Ishikawa (cell line): Measurements from ENCODE around the gene SPIRE2.

Experiments used
- CEBPB ChIP-seq: IDR thresholded peaks from 2 replicates; pipeline ENCODE4 v1.6.1; 2012
- CREB1 ChIP-seq: IDR thresholded peaks from 2 replicates; pipeline ENCODE4 v1.6.1; 2012; ENCODE audit warnings: low read depth
- EGR1 ChIP-seq: IDR thresholded peaks from 2 replicates; pipeline ENCODE4 v1.6.1; 2012
- EP300 ChIP-seq: IDR thresholded peaks from 2 replicates; pipeline ENCODE4 v1.6.1; 2012; ENCODE audit warnings: borderline replicate concordance
- FOXM1 ChIP-seq: IDR thresholded peaks from 2 replicates; pipeline ENCODE4 v1.6.1; 2012; ENCODE audit warnings: low read depth, borderline replicate concordance
- MAX ChIP-seq: IDR thresholded peaks from 2 replicates; pipeline ENCODE4 v1.6.1; 2012
- NFIC ChIP-seq: IDR thresholded peaks from 2 replicates; pipeline ENCODE4 v1.6.1; 2012
- RAD21 ChIP-seq: IDR thresholded peaks from 2 replicates; pipeline ENCODE4 v1.6.1; 2012; ENCODE audit warnings: low read depth
- REST ChIP-seq: IDR thresholded peaks from 2 replicates; pipeline ENCODE4 v1.6.1; 2012; ENCODE audit warnings: low read depth, mild to moderate bottlenecking
- TAF1 ChIP-seq: IDR thresholded peaks from 2 replicates; pipeline ENCODE4 v1.6.1; 2012; ENCODE audit warnings: low read depth, mild to moderate bottlenecking
- TCF12 ChIP-seq: IDR thresholded peaks from 2 replicates; pipeline ENCODE4 v1.6.1; 2012; ENCODE audit warnings: low read depth
- TEAD4 ChIP-seq: IDR thresholded peaks from 2 replicates; pipeline ENCODE4 v1.6.1; 2012
- USF1 ChIP-seq: IDR thresholded peaks from 2 replicates; pipeline ENCODE4 v1.6.1; 2012
- YY1 ChIP-seq: IDR thresholded peaks from 2 replicates; pipeline ENCODE4 v1.6.1; 2012; ENCODE audit warnings: low read depth
- ZBTB7A ChIP-seq: IDR thresholded peaks from 2 replicates; pipeline ENCODE4 v1.6.1; 2012; ENCODE audit warnings: low read depth

Gene SPIRE2

GRCh38 chr16:89831810-89832328 is 3.6 kb downstream of the SPIRE2 start:
- no peak for TF ChIP-seq USF1
- no peak for TF ChIP-seq MAX
- no peak for TF ChIP-seq EGR1
- TF ChIP-seq CREB1 = no peak
- TF ChIP-seq TAF1 = no peak
- TF ChIP-seq FOXM1 = no peak
- TF ChIP-seq CEBPB = no peak
- TF ChIP-seq TCF12 = no peak
- TF ChIP-seq NFIC = no peak
- no peak for TF ChIP-seq ZBTB7A
- no peak for TF ChIP-seq YY1

DNA sequence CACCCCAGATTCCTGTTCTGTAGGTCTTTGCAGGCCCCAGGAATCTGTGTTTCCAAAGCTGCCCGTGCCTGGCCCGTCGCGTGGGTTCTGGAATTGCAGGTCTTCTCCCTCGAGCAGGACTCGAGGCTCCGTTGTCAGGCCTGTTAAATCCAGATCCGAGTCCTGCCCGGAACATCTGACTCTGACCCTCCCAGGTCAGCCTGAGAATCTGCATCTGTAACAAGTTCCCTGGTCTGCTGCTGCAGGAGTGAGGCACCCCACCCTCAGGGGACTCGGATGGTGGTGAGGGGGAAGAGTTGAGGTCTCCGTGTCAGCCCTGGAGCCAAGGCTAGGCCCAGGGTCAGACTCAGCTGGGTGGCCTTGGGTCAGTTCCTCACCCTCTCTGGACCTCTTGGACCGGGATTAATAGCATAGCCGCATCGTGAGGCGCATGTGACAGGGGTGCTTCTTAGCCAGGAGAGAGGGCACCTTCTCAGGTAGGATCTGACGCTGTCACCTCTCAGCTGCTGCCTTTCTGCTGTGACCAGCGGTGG is 8.8 kb downstream of the SPIRE2 start:
- TF ChIP-seq TAF1 (no peak), EGR1 (no peak), MAX (no peak), FOXM1 (no peak), ZBTB7A (no peak), NFIC (no peak), CREB1 (no peak), USF1 (no peak)

- TF ChIP-seq NFIC = no peak
- TF ChIP-seq TCF12 = no peak
- TF ChIP-seq MAX = no peak
- no peak for TF ChIP-seq RAD21
- no peak for TF ChIP-seq REST
- TF ChIP-seq CREB1 = no peak
- no peak for TF ChIP-seq FOXM1
These were observed 13.0 kb downstream of the SPIRE2 start for GRCh38 chr16:89841275-89841674.

DNA sequence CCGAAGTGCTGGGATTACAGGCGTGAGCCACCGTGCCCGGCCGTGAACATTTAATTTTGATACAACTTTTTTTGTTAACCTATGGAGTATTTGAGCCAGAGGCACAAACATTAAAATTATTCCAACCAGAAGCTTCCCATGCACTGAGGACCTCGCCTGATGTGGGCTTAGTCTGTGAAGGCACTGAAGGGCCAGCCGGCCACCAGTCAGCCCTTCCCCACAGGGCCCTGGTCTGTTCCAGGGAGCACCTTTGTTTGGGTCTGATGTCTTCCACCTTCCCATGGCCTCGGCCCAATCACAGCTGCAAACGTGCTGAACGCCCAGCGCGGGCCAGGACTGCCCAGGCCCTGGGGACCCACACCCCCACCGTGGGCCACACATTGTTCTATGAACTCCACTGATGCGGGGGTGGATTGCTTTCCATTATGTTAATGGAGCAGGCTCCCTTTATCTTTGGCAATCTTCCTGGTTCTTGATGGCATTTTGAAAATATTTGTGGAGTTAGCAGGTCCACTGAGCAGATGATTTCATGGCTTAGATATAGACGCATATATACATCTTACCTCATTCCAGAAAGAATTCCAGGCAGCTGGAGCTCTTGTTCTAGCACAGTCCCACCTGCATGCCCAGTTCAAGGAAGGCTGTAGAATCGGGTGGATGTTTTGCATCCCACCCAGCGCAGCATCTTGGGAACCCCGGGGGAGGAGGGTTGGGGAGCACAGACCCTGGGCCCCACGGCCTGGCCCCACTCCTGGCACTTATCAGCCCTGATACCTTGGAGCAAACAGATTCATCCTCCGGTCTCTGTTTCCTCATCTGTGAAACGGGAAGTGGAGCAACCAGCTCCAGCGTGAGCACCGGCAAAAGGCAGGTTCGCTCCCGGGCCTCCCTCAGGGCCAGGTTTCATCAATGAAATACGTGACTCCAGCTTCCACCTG is 14.5 kb downstream of the SPIRE2 start:
- peak; percentile 93 for TF ChIP-seq EP300
- no peak for TF ChIP-seq CREB1
- no peak for TF ChIP-seq USF1
- TF ChIP-seq ZBTB7A = peak; percentile 78; the same call in 1 of the 2 replicates
- peak; percentile 97 for TF ChIP-seq TEAD4
- TF ChIP-seq TCF12 = peak; percentile 97
- peak; percentile 74 for TF ChIP-seq MAX
- TF ChIP-seq CEBPB = peak; percentile 53; the same call in 1 of the 2 replicates
- no peak for TF ChIP-seq YY1
- peak; percentile 98 for TF ChIP-seq NFIC
- peak; percentile 100 for TF ChIP-seq EGR1
- peak; percentile 90 for TF ChIP-seq FOXM1
- TF ChIP-seq TAF1 = no peak
- TF ChIP-seq REST = no peak
